GM12872 (cell line): ENCODE data around the gene TEPSIN.

Experiments
- TF ChIP-seq, protein P1 (sequence below): IDR thresholded peaks from 3 replicates; pipeline ENCODE4 v1.5.1; 2011; ENCODE audit warnings: low read depth, mild to moderate bottlenecking, low read length, moderate library complexity; ENCODE audit not compliant: insufficient read depth

TEPSIN gene

DNA sequence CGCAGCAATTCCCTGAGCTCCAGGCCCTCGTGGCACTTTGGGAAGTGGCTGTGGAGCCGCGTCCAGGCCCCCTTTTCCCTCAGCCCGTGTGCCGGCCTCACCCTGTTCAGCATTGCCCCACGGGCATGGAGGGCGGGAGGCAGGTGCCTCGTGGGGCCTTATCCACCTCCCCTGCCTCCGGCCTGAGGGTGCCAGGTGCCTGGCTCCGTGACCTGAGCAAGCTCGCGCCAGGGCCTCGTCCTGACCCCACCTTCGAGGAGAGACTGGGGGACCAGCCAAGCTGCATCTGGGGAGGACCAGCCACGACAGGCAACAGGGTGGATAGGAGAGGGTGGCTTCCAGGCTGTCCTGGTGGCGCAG lies 45.8 kb downstream of the TEPSIN start:
- TF ChIP-seq, protein P1, sequence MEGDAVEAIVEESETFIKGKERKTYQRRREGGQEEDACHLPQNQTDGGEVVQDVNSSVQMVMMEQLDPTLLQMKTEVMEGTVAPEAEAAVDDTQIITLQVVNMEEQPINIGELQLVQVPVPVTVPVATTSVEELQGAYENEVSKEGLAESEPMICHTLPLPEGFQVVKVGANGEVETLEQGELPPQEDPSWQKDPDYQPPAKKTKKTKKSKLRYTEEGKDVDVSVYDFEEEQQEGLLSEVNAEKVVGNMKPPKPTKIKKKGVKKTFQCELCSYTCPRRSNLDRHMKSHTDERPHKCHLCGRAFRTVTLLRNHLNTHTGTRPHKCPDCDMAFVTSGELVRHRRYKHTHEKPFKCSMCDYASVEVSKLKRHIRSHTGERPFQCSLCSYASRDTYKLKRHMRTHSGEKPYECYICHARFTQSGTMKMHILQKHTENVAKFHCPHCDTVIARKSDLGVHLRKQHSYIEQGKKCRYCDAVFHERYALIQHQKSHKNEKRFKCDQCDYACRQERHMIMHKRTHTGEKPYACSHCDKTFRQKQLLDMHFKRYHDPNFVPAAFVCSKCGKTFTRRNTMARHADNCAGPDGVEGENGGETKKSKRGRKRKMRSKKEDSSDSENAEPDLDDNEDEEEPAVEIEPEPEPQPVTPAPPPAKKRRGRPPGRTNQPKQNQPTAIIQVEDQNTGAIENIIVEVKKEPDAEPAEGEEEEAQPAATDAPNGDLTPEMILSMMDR: no peak

- TF ChIP-seq, protein P1: no peak
Measured at GRCh38 chr17:81192386-81193050, 46.3 kb downstream of the TEPSIN start.

- TF ChIP-seq, protein P1: no peak
Measured at GRCh38 chr17:81191646-81192045, 47.2 kb downstream of the TEPSIN start.

GRCh38 chr17:81191116-81191515 lies 47.7 kb downstream of the TEPSIN start:
- TF ChIP-seq, protein P1: no peak

DNA sequence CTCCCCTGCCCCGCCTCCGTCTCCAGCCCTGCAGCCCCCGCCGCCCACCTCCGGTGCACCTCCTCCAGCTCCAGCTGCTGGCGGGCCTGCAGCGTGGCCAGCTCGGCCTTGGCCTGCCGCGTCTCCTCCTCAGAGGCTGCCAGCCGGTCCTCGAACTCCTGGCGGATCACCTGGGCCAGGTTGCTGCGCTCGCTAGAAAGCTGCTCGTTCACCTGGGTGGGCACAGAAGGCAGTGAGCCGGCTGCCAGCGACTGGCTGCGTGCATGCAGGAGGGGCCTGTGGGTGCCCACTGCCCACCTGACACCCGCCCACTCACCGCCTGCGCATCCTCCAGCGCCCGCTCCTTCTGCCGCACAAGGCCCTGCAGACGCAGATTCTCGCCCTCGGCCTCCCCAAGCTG lies 48.3 kb downstream of the TEPSIN start:
- TF ChIP-seq, protein P1: no peak

- TF ChIP-seq, protein P1: no peak
Measured at GRCh38 chr17:81189670-81190530, 49.0 kb downstream of the TEPSIN start.

GRCh38 chr17:81189016-81189415 lies 49.8 kb downstream of the TEPSIN start:
- TF ChIP-seq, protein P1: no peak
